ENCODE data around the gene COX7A1.

The COX7A1 gene

DNA sequence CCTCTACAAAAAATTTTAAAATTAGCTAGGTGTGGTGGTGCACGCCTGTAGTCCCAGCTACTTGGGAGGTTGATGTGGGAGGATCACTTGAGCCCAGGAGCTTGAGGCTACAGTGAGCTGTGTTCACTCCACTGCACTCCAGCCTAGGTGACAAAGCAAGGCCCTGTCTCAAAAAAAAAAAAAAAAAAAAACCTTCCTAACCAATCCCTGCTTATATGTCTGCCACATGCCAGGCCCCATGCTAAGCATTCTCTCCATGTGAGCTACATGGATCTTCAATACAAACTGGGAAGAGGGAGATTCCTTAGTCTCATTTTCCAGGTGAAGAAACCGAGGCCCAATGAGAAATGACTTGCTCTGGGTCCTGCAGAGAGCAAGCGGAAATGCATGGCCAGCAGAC, 43.6 kb downstream of the COX7A1 start:
- H3K4me3 ChIP-seq (ENCODE audit: low read depth, low read length) = no peak overlapping the region
- TF ChIP-seq, protein P1, sequence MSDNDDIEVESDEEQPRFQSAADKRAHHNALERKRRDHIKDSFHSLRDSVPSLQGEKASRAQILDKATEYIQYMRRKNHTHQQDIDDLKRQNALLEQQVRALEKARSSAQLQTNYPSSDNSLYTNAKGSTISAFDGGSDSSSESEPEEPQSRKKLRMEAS (IDR thresholded peaks at IDR 0.05; ENCODE audit: low read depth, low read length) = no peak
- TF ChIP-seq, protein P2, sequence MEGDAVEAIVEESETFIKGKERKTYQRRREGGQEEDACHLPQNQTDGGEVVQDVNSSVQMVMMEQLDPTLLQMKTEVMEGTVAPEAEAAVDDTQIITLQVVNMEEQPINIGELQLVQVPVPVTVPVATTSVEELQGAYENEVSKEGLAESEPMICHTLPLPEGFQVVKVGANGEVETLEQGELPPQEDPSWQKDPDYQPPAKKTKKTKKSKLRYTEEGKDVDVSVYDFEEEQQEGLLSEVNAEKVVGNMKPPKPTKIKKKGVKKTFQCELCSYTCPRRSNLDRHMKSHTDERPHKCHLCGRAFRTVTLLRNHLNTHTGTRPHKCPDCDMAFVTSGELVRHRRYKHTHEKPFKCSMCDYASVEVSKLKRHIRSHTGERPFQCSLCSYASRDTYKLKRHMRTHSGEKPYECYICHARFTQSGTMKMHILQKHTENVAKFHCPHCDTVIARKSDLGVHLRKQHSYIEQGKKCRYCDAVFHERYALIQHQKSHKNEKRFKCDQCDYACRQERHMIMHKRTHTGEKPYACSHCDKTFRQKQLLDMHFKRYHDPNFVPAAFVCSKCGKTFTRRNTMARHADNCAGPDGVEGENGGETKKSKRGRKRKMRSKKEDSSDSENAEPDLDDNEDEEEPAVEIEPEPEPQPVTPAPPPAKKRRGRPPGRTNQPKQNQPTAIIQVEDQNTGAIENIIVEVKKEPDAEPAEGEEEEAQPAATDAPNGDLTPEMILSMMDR (IDR thresholded peaks at IDR 0.05; ENCODE audit: low read depth, low read length) = no peak
- no peak for TF ChIP-seq MYC (IDR thresholded peaks at IDR 0.05; ENCODE audit: low read depth, low read length)
- TF ChIP-seq POLR2A (IDR thresholded peaks at IDR 0.05; ENCODE audit: extremely low read depth, insufficient read length) = no peak
- no peak for DNase-seq (ENCODE audit: low read depth)

DNA sequence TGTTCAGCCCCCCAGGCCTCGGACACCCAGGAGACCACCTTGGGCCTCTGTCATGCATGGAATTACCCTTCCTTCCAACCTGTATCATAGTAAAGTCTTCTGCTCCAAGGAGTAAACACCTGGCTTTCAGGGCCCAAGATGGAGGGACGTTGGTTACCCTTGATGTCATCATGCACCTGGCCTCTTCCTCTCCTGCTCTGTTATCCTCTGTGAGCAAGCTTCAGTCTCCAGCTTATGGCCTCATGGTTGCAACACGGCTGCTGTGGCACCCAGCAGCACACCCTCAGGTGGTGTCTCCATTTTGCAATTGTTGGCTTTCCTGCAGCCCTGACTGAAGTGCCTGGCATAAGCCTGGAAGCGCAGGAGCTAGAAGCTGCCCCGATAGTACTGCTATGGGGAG, 45.3 kb downstream of the COX7A1 start:
- no peak for DNase-seq (ENCODE audit: low read depth)
- H3K4me3 ChIP-seq (ENCODE audit: low read depth, low read length) = no peak overlapping the region
- TF ChIP-seq, protein P2 (IDR thresholded peaks at IDR 0.05; ENCODE audit: low read depth, low read length) = no peak
- no peak for TF ChIP-seq MYC (IDR thresholded peaks at IDR 0.05; ENCODE audit: low read depth, low read length)
- TF ChIP-seq POLR2A (IDR thresholded peaks at IDR 0.05; ENCODE audit: extremely low read depth, insufficient read length) = no peak
- TF ChIP-seq, protein P1 (IDR thresholded peaks at IDR 0.05; ENCODE audit: low read depth, low read length) = no peak

DNA sequence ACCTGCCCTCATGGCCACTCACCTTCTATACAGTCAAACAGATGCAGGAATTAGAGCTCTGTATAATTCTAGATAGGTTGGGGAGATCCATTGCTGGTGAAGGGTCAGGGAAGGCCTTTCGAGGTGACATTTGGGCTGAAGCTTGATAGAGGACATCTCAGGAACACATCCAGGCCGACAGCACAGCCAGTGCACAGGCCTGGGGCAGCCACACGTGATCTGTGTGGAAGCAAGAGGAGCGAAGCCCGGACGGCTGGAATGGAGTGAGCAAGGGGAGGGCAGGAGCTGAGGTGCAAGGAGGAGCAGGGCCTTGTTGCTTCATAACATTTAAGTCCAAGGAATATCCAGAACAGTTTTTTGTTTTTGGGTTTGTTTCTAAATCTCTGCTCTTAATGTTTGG, 45.8 kb downstream of the COX7A1 start:
- H3K4me3 ChIP-seq (ENCODE audit: low read depth, low read length) = no peak overlapping the region
- DNase-seq (ENCODE audit: low read depth) = no peak
- no peak for TF ChIP-seq MYC (IDR thresholded peaks at IDR 0.05; ENCODE audit: low read depth, low read length)
- TF ChIP-seq, protein P2 (IDR thresholded peaks at IDR 0.05; ENCODE audit: low read depth, low read length) = no peak
- TF ChIP-seq, protein P1 (IDR thresholded peaks at IDR 0.05; ENCODE audit: low read depth, low read length) = no peak
- no peak for TF ChIP-seq POLR2A (IDR thresholded peaks at IDR 0.05; ENCODE audit: extremely low read depth, insufficient read length)

DNA sequence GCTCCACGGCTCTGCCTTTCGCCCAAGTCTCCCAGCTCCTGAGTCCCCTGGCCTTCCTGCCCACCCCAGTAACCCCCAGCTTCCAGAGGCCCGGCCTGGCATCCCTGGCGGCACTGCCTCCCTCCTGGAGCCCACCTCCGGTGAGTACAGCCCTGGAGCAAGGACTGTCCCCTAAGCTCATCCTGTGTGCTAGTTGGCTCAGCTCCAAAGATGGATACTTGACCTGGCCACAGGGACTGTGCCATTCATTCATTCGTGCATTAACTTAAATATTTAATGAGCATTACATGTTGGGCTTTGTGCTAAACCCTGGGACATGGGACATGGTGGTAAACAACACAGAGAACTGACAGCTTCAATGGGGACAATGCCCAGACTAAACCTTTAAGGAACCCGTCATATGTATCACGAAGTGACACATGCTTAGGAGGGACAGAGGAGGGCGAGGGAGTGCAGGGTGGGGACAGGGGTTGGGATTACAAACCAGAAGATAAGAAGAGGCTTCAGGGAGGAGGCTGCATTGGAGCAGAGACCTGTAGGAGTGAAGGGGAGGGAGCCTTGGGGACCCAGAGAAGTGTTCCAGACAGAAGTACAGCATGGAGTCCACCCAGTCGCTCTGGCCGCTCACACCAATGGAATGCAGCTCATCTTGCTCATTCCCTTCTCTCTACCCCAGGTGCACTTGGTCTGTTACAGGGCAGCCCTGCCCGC, 48.2 kb downstream of the COX7A1 start:
- DNase-seq (ENCODE audit: low read depth) = no peak
- no peak for TF ChIP-seq POLR2A (IDR thresholded peaks at IDR 0.05; ENCODE audit: extremely low read depth, insufficient read length)
- TF ChIP-seq MYC (IDR thresholded peaks at IDR 0.05; ENCODE audit: low read depth, low read length) = no peak
- TF ChIP-seq, protein P1 (IDR thresholded peaks at IDR 0.05; ENCODE audit: low read depth, low read length) = no peak
- TF ChIP-seq, protein P2 (IDR thresholded peaks at IDR 0.05; ENCODE audit: low read depth, low read length) = no peak
- no peak overlapping the region for H3K4me3 ChIP-seq (ENCODE audit: low read depth, low read length)

DNA sequence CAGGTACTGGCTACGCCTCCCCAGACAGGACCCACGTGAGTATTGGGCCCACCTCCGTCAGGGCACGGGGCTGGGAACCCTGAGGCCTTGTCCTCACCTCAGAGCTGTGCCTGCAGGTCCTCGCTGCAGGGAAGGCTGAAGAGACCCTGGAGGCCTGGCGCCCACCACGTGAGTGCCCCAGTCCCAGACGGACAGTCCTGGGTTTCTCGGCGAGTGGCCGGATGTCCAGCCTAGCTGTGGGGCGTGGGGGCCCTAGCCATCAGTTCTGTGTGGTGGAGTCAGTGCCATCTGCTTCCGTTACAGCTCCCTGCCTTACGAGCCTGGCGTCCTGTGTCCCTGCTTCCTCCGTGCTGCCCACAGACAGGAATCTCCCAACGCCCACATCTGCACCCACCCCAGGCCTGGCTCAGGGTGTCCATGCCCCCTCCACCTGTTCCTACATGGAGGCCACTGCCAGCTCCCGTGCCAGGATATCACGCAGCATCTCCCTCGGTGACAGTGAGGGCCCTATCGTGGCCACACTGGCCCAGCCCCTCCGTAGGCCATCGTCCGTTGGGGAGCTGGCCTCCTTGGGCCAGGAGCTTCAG, 49.1 kb downstream of the COX7A1 start:
- H3K4me3 ChIP-seq (ENCODE audit: low read depth, low read length) = no peak overlapping the region
- no peak for DNase-seq (ENCODE audit: low read depth)
- TF ChIP-seq, protein P2 (IDR thresholded peaks at IDR 0.05; ENCODE audit: low read depth, low read length) = no peak
- TF ChIP-seq POLR2A (IDR thresholded peaks at IDR 0.05; ENCODE audit: extremely low read depth, insufficient read length) = no peak
- no peak for TF ChIP-seq MYC (IDR thresholded peaks at IDR 0.05; ENCODE audit: low read depth, low read length)
- TF ChIP-seq, protein P1 (IDR thresholded peaks at IDR 0.05; ENCODE audit: low read depth, low read length) = no peak
